Karpas-422 (cell line): ENCODE results near the gene CDC42EP1. TPM values are rescaled to one million over a fixed set of nuclear protein-coding genes. Genes with fewer than 3 reads are reported as not detected.
"Not testable (repeated sequence)": the region's sequence is repeated elsewhere in the genome, so short reads cannot be mapped to it uniquely, and the experiment has no call there.

Experiments used
- DNase-seq: peaks from one replicate; pipeline ENCODE4 v3.0.0-alpha.2; 2015
- H2AFZ ChIP-seq: fragments of 200-600 bp; sonication (generic); 2 replicates; pipeline ENCODE4 v1.6.1; 2014; ENCODE audit warnings: antibody characterized with exemption, low read length, mixed read lengths
- H3K27ac ChIP-seq: fragments of 200-600 bp; sonication (generic); 2 replicates; pipeline ENCODE4 v1.5.1; 2014; ENCODE audit warnings: mild to moderate bottlenecking, low read length, moderate library complexity
- H3K27me3 ChIP-seq: fragments of 200-600 bp; sonication (generic); 2 replicates; pipeline ENCODE4 v1.6.1; 2014; ENCODE audit warnings: low read length, mixed read lengths
- H3K36me3 ChIP-seq: fragments of 200-600 bp; sonication (generic); 2 replicates; pipeline ENCODE4 v1.6.1; 2014; ENCODE audit warnings: low read length, mixed read lengths; ENCODE audit not compliant: insufficient read depth
- H3K4me1 ChIP-seq: fragments of 200-600 bp; sonication (generic); 2 replicates; pipeline ENCODE4 v1.6.1; 2014; ENCODE audit warnings: mild to moderate bottlenecking, low read length, mixed read lengths
- H3K4me2 ChIP-seq: fragments of 200-600 bp; sonication (generic); 2 replicates; pipeline ENCODE4 v1.6.1; 2014; ENCODE audit warnings: low read length, low read depth, mild to moderate bottlenecking; ENCODE audit not compliant: poor library complexity, severe bottlenecking
- H3K4me3 ChIP-seq: fragments of 200-600 bp; sonication (generic); 2 replicates; pipeline ENCODE4 v1.5.1; 2014; ENCODE audit warnings: mild to moderate bottlenecking, antibody characterized with exemption, low read length, mixed read lengths
- H3K79me2 ChIP-seq: fragments of 200-600 bp; sonication (generic); 2 replicates; pipeline ENCODE4 v1.6.1; 2014; ENCODE audit warnings: mild to moderate bottlenecking, low read length, mixed read lengths
- H3K9ac ChIP-seq: fragments of 200-600 bp; sonication (generic); 2 replicates; pipeline ENCODE4 v1.6.0; 2014; ENCODE audit warnings: low read length
- H3K9me2 ChIP-seq: fragments of 200-600 bp; sonication (generic), shearing (Covaris generic); replicated peaks from 2 replicates; pipeline ENCODE4 v1.6.0; 2014; ENCODE audit warnings: mild to moderate bottlenecking, low read length, moderate library complexity; ENCODE audit not compliant: insufficient read depth
- H3K9me3 ChIP-seq: fragments of 300-700, 200-600 bp; sonication (generic); 2 replicates; pipeline ENCODE4 v1.6.1; 2014; ENCODE audit warnings: low read length, mixed read lengths
- H4K20me1 ChIP-seq: fragments of 200-600 bp; sonication (generic); 2 replicates; pipeline ENCODE4 v1.6.1; 2014; ENCODE audit warnings: mild to moderate bottlenecking, antibody characterized with exemption, low read length, low read depth; ENCODE audit not compliant: insufficient read depth
- total RNA-seq: library from RNA; depleted of rRNA; stranded (reverse); fragments of >200 nt; shearing (Covaris generic); gene quantifications from 2 replicates; pipeline ENCODE4 v1.2.3, GENCODE V29; 2014; ENCODE audit warnings: low replicate concordance

CDC42EP1 gene
- total RNA-seq, 1 experiment from 2014 or later, result not detected

- Histone ChIP-seq H3K9me2 (no peaks in the 10 kb centered on the region), H3K27ac (peak overlapping the region; percentile 87; the same call in 1 of the 2 replicates), H3K9me3 (no peaks in the 10 kb centered on the region), H3K4me1 (peaks cover 33% of the 10 kb centered on the region), H3K27me3 (no peaks in the 10 kb centered on the region), H4K20me1 (no peaks in the 10 kb centered on the region), H2AFZ (peak overlapping the region; percentile 95), H3K4me2 (peak overlapping the region; percentile 78), H3K4me3 (peak overlapping the region; percentile 61), H3K36me3 (peaks cover 3% of the 10 kb centered on the region; the same call in 1 of the 2 replicates), H3K9ac (peak overlapping the region; percentile 52), H3K79me2 (peaks cover 29% of the 10 kb centered on the region)
- DNase-seq, result peak; percentile 94
Observed at GRCh38 chr22:37607010-37607934, 47.0 kb downstream of the CDC42EP1 start.

GRCh38 chr22:37607935-37608476, 47.7 kb downstream of the CDC42EP1 start:
- DNase-seq, result no peak
- Histone ChIP-seq H3K9ac (peak overlapping the region; percentile 85), H3K79me2 (peaks cover 33% of the 10 kb centered on the region), H3K9me2 (no peaks in the 10 kb centered on the region), H3K4me1 (peaks cover 31% of the 10 kb centered on the region), H3K4me3 (peak overlapping the region; percentile 81), H3K36me3 (peaks cover 3% of the 10 kb centered on the region; the same call in 1 of the 2 replicates), H3K27me3 (no peaks in the 10 kb centered on the region), H3K4me2 (peak overlapping the region; percentile 78), H4K20me1 (no peaks in the 10 kb centered on the region), H3K27ac (peak overlapping the region; percentile 87), H2AFZ (peak overlapping the region; percentile 51; the same call in 1 of the 2 replicates), H3K9me3 (no peaks in the 10 kb centered on the region)

- peaks cover 31% of the 10 kb centered on the region for H3K4me1 ChIP-seq
- H3K27ac ChIP-seq, result peak within 1 kb of the TSS; percentile 87
- H3K79me2 ChIP-seq, result peaks cover 34% of the 10 kb centered on the region
Observed at GRCh38 chr22:37608477-37609239, 48.4 kb downstream of the CDC42EP1 start, which contains the start of gene GGA1. Gene GGA1, plus strand, starts transcription at chr22:37608834. Its CDS starts 27 bp downstream, at chr22:37608861.

GRCh38 chr22:37609240-37610152, 49.2 kb downstream of the CDC42EP1 start:
- Histone ChIP-seq H3K9me2 (no peaks in the 10 kb centered on the region), H2AFZ (no peak overlapping the region), H3K4me1 (peaks cover 31% of the 10 kb centered on the region)

More at GRCh38 chr22:37608477-37609239, 48.4 kb downstream of the CDC42EP1 start, which contains the start of gene GGA1:
- no peaks in the 10 kb centered on the region for H3K9me3 ChIP-seq
- no peaks in the 10 kb centered on the region for H3K9me2 ChIP-seq
- peak within 1 kb of the TSS; percentile 51; the same call in 1 of the 2 replicates for H2AFZ ChIP-seq
- peaks cover 3% of the 10 kb centered on the region; the same call in 1 of the 2 replicates for H3K36me3 ChIP-seq
- no peaks in the 10 kb centered on the region for H3K27me3 ChIP-seq
- peak within 1 kb of the TSS; percentile 81 for H3K4me3 ChIP-seq
- DNase-seq, result peak; percentile 98
- H4K20me1 ChIP-seq, result no peaks in the 10 kb centered on the region
- H3K4me2 ChIP-seq, result peak within 1 kb of the TSS; percentile 78
- peak within 1 kb of the TSS; percentile 85 for H3K9ac ChIP-seq

GRCh38 chr22:37610153-37610475, 49.8 kb downstream of the CDC42EP1 start:
- peak overlapping the region; percentile 87 for H3K27ac ChIP-seq
- H3K9me3 ChIP-seq, H4K20me1 ChIP-seq, H3K9me2 ChIP-seq, H3K36me3 ChIP-seq, DNase-seq, H2AFZ ChIP-seq, H3K27me3 ChIP-seq: not testable (repeated sequence)
- peaks cover 28% of the 10 kb centered on the region for H3K4me1 ChIP-seq
- peak overlapping the region; percentile 85 for H3K9ac ChIP-seq
- peaks cover 34% of the 10 kb centered on the region for H3K79me2 ChIP-seq
- H3K4me3 ChIP-seq, result peak overlapping the region; percentile 81
- peak overlapping the region; percentile 78 for H3K4me2 ChIP-seq

More at GRCh38 chr22:37609240-37610152, 49.2 kb downstream of the CDC42EP1 start:
- Histone ChIP-seq H3K9me3 (no peaks in the 10 kb centered on the region), H4K20me1 (no peaks in the 10 kb centered on the region), H3K27me3 (no peaks in the 10 kb centered on the region), H3K4me3 (peak overlapping the region; percentile 81), H3K4me2 (peak overlapping the region; percentile 78), H3K27ac (peak overlapping the region; percentile 87), H3K36me3 (peaks cover 3% of the 10 kb centered on the region; the same call in 1 of the 2 replicates), H3K79me2 (peaks cover 34% of the 10 kb centered on the region), H3K9ac (peak overlapping the region; percentile 85)
- peak; percentile 74 for DNase-seq

- peak overlapping the region; percentile 85 for H3K9ac ChIP-seq
- no peak for DNase-seq
Observed at GRCh38 chr22:37610480-37611129, 50.3 kb downstream of the CDC42EP1 start.

GRCh38 chr22:37611207-37611606, 50.9 kb downstream of the CDC42EP1 start:
- H3K27me3 ChIP-seq, result no peaks in the 10 kb centered on the region
- H3K4me3 ChIP-seq, result no peak overlapping the region
- no peak overlapping the region for H3K4me2 ChIP-seq
- no peaks in the 10 kb centered on the region for H3K9me3 ChIP-seq
- peaks cover 3% of the 10 kb centered on the region; the same call in 1 of the 2 replicates for H3K36me3 ChIP-seq
- H2AFZ ChIP-seq, result no peak overlapping the region
- H3K27ac ChIP-seq, result no peak overlapping the region
- H3K9ac ChIP-seq, result peak overlapping the region; percentile 85; the same call in 1 of the 2 replicates
- no peaks in the 10 kb centered on the region for H4K20me1 ChIP-seq
- peaks cover 26% of the 10 kb centered on the region for H3K4me1 ChIP-seq
- H3K79me2 ChIP-seq, result peaks cover 34% of the 10 kb centered on the region
- H3K9me2 ChIP-seq, result no peaks in the 10 kb centered on the region
- no peak for DNase-seq

More at GRCh38 chr22:37610480-37611129, 50.3 kb downstream of the CDC42EP1 start:
- no peaks in the 10 kb centered on the region for H3K27me3 ChIP-seq
- no peaks in the 10 kb centered on the region for H3K9me2 ChIP-seq
- no peak overlapping the region for H2AFZ ChIP-seq
- H3K9me3 ChIP-seq, result no peaks in the 10 kb centered on the region
- H3K36me3 ChIP-seq, result peaks cover 3% of the 10 kb centered on the region; the same call in 1 of the 2 replicates
- H3K4me3 ChIP-seq, result peak overlapping the region; percentile 81; the same call in 1 of the 2 replicates
- no peaks in the 10 kb centered on the region for H4K20me1 ChIP-seq
- H3K27ac ChIP-seq, result peak overlapping the region; percentile 87
- H3K4me1 ChIP-seq, result peaks cover 26% of the 10 kb centered on the region
- peak overlapping the region; percentile 78 for H3K4me2 ChIP-seq
- peaks cover 34% of the 10 kb centered on the region for H3K79me2 ChIP-seq
